Stromal cell of bone marrow (primary cell): ENCODE measurements around the gene ZKSCAN1.
"Not testable (repeated sequence)": the region's sequence is repeated elsewhere in the genome, so short reads cannot be mapped to it uniquely, and the experiment has no call there.

Experiments used
- DNase-seq: peaks from one replicate; pipeline ENCODE4 v3.0.0-alpha.2; 2012; ENCODE audit warnings: low read depth

ZKSCAN1 gene

DNA sequence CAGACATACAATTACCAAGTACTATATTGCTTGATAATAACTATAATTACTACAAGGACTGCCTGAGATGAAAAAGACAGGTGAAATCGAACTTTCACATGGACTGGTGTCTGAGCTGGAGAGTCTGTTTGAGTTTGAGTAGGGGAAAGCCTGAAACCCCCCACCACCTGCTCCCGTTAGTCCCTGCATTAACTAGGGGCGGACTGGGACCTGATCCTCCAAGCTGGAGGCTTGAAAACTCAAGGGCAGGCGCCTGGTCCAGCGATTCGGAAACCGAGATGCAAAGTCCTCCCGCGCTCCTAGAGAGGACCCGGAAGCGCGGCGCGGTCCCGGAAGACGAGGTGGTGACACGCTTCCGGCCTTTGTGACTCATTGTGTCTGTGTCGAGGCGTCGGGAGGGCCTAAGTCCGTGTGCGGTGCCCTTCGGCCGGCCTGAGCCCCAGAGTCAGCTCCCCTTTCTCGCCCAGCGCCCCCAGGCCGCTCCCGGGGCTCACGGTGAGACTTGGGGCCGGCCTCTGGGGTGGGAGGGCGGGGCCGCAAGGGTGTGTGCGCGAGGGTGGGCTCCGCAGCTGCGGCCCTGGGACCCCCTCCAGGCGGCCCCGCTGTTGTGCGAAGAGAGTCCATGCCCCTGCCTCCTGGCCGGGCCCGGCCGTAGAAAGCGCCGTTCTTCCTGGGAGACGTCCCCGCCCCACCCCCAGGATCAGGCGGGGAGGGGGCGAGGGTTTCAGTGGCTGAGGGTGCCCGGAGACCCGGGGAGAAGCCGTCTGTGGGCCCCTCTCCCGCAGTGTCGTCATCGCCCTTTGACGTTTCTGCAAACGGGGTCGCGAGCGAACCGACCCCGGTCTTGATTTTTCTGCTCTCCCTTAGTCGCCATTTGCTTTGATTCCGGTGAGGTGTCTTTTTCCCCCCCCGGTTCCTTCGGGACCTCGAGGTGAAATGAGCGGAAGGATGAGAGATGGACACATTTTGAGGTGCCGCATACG is at the start of gene ZKSCAN1:
Gene ZKSCAN1, plus strand, starts transcription at position 365 of the 983 bp plus-strand sequence. CDS start 7,911 bp downstream, outside the sequence.
- DNase-seq: peak; percentile 87

DNA sequence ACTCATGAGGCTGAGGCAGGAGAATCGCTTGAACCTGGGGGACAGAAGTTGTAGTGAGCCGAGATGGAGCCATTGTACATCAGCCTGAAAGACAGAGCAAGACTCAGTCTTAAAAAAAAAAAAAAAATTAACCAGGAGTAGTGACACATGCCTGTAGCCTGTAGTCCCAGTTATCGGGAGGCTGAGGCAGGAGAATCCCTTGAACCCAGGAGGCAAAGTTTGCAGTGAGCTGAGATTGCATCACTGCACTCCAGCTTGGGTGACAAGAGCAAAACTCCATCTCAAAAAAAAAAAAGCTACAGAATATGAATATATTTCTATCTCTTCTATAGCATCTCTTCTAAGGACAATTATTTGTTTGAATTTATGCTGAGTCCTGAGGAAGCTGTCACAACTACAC is 46.1 kb upstream of the ZKSCAN1 start:
- no peak for DNase-seq

DNA sequence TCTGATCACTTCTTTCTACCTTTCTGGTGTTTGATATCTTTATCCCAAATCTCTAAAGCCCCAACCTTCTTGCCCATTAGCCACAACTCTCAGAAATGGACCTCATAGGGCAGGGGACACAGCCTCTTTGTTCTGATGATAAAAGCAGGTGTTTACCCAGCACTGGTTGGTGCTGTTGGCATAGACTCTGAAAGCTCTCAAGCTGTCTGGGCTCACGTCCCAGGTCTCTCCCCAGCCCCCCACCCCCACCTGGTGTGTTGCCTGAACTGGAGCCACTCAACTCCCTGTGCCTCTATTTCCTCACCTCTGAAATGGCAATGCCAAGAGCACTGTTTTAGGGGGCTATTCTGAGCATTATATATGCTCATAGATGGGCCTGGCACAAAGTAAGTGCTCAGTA is 45.6 kb upstream of the ZKSCAN1 start:
- not testable (repeated sequence) for DNase-seq

DNA sequence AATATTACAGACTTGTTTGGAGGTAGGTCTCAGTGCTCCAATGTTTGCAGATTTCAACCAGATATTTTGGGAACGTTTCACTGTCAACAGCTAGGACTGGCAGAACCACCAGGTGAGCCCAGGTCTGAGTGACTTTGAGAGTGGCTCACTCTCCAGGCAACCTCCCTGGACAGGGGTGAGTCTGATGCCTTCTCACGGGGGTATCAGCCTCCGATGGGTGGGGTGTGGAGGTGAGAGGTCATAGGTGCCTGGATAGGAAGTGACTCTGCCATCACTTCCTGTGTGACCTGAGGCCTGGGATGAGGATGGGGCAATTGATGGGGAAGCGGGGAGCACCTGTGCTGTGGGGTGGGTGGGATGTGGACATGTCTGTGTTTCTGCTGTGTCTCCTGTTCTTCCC is 44.2 kb upstream of the ZKSCAN1 start:
- no peak for DNase-seq

DNA sequence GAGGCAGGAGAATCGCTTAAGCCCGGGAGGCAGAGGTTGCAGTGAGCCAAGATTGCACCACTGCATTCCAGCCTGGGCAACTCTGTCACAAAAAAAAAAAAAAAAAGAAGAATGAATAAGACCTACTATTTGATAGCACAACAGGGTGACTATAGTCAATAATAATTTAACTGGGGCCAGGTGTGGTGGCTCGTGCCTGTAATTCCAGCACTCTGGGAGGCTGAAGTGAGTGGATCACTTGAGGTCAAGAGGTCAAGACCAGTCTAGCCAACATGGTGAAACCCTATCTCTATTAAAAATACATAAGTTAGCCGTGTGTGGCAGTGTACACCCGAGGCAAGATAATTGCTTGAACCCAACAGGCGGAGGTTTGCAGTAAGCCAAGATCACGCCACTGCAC is 41.6 kb upstream of the ZKSCAN1 start:
- not testable (repeated sequence) for DNase-seq

DNA sequence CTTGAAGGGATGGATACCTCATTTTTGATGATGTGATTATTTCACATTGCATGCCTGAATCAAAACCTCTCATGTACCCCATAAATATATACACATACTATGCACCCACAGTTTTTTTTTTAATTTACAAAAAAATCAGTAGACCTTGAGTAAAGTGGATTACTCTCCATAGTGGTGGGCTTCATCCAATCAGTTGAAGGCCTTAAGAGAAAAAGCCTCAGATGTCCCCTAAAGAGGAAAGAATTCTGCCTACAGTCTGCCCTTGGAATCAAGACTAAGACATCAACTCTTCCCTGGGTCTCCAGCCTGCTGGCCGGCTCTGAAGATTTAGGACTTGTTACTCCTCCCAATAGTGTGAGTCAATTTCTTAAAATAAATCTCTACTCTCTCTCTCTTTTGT is 40.7 kb upstream of the ZKSCAN1 start:
- no peak for DNase-seq

DNA sequence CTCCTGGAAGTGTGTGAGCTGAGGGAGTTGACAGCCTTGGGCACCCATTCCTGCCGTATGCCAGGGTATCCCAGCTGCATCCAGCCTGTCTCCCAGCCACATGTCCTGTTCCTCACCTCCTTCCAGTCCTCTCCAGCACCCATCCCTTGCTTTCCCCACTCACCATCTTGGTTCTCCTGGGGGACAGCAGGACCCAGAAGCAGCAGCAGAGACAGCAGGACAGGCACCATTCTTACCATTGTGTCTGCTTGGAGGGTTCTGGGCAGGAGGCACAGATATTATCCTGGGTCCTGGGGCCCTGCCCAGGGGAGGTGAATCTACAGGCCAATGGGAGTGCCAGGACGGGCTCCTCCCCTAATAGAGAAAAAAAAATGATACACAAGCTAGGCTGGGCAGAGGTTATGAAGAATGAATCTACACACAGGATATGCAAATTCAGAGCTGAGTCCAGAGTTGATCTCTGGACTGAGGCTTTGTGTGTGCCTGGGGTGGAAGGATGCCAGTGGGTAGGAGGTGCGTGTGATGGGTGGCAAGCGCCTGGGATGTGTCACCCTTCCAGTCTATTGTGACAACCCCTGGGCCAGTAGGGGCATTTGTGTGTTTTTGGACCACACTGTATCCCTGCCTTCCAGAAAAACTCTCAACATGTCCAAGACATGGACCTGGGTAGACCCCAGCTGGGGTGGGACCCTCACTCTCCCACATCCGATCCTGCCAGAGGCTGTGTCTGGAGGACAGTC is 39.4 kb upstream of the ZKSCAN1 start, which contains the start of gene AZGP1:
Gene AZGP1, minus strand, starts transcription at position 250 of the 740 bp plus-strand sequence. Its CDS starts 11 bp downstream, at position 239.
- no peak for DNase-seq

DNA sequence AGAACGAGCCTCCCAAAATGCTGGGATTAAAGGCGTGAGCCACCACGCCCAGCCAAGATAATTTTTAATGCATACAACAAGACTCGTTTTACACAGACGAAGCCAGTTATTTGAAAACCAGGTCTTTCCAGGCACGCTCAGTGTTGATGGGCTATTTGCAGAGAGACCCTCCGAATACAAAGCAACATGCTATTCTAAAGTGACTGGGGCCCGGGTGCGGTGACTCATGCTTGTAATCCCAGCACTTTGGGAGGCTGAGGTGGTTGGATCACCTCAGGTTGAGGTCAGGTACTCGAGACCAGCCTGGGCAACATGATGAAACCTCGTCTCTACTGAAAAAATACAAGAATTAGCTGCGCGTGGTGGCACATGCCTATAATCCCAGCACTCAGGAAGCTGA is 38.8 kb upstream of the ZKSCAN1 start:
- no peak for DNase-seq

DNA sequence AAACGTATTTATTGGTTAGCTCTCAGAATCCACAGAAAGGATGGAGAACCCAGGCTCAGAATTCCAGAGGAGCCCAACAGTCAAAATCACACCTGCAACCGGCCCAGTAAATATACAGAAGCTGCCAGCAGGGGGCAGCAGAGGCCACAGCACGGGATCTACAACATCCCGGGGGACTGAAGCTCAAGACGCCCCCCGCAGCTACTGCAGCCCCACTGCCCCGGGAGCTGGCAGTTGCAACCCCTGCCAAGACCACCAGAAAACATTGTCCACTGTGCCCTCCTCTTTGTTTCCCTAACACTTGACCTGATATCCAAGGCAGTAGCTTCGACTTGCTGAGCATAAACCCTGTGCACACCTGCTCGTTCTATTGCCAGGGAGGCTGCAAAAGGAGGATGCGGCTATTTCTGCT is 35.6 kb upstream of the ZKSCAN1 start:
- peak; percentile 3 for DNase-seq

DNA sequence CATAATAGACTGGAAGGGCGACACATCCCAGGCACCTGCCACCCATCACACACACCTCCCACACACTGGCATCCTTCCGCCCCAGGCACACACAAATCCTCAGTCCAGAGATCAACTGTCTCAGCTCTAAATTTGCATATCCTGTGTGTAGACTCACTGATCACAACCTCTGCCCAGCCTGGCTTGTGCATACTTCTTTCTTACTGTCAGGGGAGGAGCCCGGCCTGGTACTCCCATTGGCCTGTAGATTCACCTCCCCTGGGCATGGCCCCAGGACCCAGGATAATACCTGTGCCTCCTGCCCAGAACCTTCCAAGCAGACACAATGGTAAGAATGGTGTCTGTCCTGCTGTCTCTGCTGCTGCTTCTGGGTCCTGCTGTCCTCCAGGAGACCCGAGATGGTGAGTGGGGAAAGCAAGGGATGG is 34.9 kb upstream of the ZKSCAN1 start:
- DNase-seq: not testable (repeated sequence)

DNA sequence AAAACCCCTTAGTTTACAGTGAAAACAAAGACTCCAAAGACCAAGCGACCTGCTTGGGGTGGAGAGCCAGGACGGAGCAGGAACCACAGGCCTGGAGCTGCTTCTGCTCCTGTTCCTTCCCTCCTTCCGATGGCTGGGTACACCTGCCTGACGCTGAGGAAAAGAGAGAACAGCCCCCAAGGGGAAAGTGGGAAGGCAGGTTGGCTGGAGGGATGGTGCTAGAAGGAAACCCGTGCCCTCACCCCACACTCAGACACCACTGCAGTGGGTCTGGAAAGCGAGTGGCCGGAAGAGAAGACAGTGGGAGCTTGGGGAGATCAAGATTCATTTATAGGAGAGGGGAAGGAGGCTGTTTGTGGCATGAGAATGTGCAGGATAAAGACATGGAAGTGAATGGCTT is 34.3 kb upstream of the ZKSCAN1 start:
- not testable (repeated sequence) for DNase-seq

DNA sequence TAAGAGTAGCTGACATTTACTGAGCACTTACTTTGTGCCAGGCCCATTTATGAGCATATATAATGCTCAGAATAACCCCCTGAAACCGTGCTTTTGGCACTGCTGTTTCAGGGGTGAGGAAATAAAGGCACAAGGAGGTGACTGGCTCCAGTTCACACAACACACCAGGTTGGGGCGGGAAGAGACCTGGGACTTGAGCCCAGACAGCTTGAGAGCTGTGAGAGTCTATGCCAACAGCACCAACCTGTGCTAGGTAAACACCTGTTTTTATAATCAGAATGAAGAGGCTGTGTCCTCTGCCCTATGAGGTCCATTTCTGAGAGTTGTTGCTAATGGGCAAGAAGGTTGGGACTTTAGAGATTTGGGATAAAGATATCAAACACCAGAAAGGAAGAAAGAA is 30.8 kb upstream of the ZKSCAN1 start:
- no peak for DNase-seq

DNA sequence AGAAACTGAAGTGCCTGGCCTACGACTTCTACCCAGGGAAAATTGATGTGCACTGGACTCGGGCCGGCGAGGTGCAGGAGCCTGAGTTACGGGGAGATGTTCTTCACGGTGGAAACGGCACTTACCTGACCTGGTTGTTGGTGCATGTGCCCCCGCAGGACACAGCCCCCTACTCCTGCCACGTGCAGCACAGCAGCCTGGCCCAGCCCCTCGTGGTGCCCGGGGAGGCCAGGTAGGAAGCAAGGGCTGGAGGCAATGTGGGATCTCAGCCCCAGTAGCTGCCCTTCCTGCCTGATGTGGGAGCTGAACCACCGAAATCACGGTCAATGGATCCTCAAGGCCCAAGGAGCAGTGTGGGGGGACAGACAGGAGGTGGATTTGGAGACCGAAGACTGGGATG is 28.1 kb upstream of the ZKSCAN1 start:
- not testable (repeated sequence) for DNase-seq

DNA sequence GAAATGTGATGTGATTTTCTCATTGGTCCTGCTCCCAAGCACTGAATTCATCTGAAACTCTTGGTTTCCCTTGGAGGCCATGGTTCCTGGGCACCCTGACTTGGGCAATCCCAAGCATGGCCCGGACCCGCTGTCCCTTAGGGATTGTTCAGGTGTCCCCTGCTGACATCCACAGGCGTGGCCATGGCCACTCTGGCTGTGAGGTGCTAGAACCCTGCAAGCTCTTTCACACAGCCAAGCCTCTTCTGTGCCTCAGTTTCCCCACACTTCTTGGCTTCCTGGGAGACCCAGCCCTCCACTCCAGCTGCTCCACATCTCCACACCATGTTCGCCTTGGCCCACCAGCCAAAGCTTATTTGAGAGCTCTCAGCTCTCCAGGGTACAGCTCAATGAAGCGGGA is 27.6 kb upstream of the ZKSCAN1 start:
- no peak for DNase-seq

DNA sequence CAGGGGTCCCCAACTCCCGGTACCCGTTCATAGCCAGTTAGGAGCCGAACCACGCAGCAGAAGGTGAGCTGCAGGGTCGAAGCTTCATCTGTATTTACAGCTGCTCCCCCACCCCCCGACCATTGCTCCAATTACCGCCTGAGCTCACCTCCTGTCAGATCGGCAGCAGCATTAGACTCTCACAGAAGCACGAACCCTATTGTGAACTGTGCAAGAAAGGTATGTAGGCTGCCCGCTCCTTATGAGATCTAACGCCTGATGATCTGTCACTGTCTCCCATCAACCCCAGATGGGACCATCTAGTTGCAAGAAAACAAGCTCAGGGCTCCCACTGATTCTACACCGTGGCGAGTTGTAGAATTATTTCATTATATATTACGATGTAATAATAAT is 24.9 kb upstream of the ZKSCAN1 start:
- no peak for DNase-seq

DNA sequence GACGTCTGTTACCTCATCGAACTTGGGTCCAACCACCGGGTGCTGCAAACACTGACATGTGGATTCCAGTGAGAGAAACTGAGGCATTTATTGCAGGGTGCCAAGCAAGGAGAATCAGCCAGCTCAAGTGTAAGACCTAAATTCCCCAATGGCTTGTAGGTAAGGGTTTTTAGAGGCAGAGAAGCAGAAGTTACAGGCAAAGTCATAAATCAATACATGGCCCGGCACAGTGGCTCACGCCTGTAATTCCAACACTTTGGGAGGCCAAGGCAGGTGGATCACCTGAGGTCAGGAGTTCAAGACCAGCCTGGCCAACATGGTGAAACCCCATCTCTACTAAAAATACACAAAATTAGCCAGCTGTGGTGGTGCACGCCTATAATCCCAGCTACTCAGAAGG is 23.9 kb upstream of the ZKSCAN1 start:
- not testable (repeated sequence) for DNase-seq

DNA sequence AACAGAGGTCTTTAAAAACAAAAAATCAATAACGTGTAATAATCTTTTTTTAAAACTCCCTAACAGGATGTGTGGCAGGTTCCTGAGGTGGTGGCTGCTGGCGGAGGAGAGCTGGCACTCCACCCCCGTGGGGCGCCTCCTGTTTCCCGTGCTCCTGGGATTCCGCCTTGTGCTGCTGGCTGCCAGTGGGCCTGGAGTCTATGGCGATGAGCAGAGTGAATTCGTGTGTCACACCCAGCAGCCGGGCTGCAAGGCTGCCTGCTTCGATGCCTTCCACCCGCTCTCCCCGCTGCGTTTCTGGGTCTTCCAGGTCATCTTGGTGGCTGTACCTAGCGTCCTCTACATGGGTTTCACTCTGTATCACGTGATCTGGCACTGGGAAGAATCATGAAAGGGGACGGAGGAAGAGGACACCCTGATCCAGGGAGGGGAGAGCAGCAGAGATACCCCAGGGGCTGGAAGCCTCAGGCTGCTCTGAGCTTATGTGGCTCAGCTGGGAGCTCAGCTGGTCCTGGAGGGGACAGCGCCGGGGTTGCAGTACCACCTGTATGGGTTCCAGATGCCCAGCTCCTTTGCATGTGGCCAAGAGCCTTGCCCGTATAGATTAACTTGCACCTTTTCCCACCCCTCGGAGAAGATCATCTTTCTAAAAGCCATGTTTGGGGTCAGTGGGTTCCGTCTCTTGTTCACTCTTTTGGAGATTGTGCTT is 22.9 kb upstream of the ZKSCAN1 start:
- DNase-seq: no peak

DNA sequence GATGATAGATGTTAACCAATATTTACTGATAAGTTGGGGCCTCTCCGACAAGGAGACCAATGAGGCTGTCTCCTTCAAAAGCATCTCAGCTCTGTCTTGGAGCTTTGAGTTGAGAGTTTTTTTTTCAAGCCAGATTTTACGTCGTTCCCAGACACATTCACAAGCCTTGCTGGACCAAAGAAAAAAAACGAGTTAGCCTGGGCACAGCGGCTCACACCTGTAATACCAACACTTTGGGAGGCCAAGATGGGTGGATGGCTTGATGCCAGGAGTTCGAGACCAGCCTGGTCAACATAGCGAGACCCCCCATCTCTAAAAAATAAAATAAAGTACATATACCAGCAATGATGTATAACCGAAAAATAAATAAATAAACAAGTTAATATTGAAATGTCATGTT is 20.6 kb upstream of the ZKSCAN1 start:
- no peak for DNase-seq

DNA sequence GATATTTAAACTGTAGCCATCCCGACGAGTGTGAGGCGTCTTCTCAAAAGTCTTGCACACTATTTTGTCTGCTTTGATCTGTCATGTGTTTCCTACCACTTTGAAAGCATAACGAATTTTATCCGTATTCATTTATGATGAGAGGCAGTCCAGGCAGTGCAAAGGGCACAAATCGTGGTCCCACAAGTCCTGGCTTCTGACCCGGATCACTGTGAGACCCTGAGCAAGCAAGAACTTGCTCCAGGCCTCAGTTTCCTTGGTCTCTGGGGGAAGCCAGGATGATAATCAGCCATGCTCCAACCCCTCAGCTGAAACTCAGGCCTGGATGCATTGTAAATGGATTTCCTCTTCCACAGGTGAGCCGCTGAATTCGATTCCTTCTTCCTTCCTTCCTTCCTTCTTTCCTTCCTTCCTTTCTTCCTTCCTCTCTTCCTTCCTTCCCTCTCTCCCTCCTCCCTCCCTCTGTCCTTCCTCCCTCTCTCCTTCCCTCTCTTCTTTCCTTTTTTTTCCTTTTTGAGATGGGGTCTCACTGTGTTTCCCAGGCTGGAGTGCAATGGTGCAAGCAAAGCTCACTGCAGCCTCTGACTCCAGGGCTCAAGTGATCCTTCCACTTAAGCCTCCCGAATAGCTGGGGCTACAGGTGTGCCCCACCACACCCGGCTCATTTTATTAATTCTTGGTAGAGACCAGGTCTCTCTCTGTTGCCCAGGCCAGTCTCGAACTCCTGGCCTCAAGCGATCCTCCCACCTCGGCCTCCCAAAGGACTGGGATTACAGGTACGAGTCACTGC is 18.4 kb upstream of the ZKSCAN1 start:
- no peak for DNase-seq

DNA sequence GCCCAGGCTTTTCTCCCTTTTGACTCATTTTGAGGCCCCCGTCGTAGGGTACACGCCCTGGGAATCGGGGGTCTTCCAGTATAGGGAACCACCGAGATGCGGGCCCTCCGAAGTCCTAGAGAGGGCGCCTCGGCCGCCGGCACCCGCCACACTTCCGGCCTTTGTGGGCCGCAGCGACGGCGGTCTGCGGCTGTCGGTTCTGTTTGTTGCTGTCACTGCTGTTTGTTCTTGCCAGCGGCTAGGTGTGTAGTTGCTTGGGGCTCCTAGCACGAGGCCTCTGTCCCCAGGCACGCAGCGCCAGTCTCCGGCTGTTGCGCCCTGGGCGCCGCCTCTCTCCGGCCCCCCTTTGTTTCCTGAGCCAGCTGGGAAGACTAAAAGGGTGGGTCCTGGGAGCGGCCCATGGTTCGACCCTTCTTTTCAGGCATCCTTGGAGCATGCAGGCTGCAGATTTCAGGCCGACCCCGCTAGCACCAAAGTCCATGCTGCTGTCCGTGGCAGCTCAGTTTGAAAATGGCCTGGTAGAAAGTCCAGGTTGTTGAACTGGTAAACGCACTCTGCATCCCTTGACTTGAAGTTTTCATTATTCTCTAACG is 17.8 kb upstream of the ZKSCAN1 start:
- DNase-seq: no peak

DNA sequence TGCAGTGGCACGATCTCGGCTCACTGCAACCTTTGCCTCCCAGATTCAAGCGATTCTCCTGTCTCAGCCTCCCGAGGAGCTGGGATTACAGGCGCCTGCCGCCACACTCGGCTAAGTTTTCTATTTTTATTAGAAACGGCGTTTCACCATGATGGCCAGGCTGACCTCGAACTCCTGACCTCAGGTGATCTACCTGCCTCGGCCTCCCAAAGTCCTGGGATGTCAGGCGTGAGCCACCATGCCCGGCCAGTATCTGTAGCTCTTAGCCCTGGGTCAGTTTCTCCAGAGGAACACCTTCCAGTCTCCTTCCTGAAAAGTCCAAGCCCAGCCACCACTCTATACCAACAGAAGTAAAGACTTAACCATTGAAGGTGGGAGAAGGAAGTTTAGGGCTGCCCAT is 15.2 kb upstream of the ZKSCAN1 start:
- DNase-seq: no peak
